HEK293 (cell line): ENCODE results near the gene SIK2.
A peak's percentile ranks its signal among the peaks of the same experiment; 100 is the strongest.

Source experiments
- CTCF ChIA-PET: fragments of 350-600 bp; formaldehyde crosslinking; extraction: SDS; loops from one replicate; lab custom pipeline; 2021; ENCODE audit warnings: antibody characterized with exemption; lab: Yijun Ruan, JAX
- POLR2A ChIA-PET: fragments of 300-600 bp; formaldehyde crosslinking; extraction: SDS; loops from one replicate; lab custom pipeline; 2020; ENCODE audit warnings: antibody characterized with exemption, inconsistent platforms; lab: Yijun Ruan, JAX
- H3K27ac ChIP-seq: fragments of 200-500 bp; sonication (Bioruptor generic); 2 replicates; pipeline ENCODE4 v1.5.1; 2014; ENCODE audit warnings: low read depth, low read length, control low read depth, inconsistent platforms; ENCODE audit errors: extremely low read depth
- H3K36me3 ChIP-seq, 2 experiments: fragments of 200-500 bp in 1 of 2; sonication (Bioruptor generic) in 1 of 2; 1 replicate in 1 of 2; 2 replicates in 1 of 2; pipeline ENCODE4 v1.5.1; 2014 to 2017; ENCODE audit warnings: inconsistent platforms in 2 of 2, low read length in 2 of 2; ENCODE audit not compliant: control insufficient read depth in 2 of 2, insufficient read depth in 1 of 2
- H3K4me1 ChIP-seq: fragments of 200-500 bp; sonication (Bioruptor generic); 2 replicates; pipeline ENCODE4 v1.5.1; 2014; ENCODE audit warnings: mild to moderate bottlenecking, low read length, inconsistent platforms; ENCODE audit not compliant: control insufficient read depth, insufficient read depth
- H3K4me3 ChIP-seq: 2 replicates; pipeline ENCODE4 v1.5.1; 2011; ENCODE audit warnings: low read depth, mild to moderate bottlenecking, control low read depth, low read length, moderate library complexity
- H3K9me3 ChIP-seq: fragments of 200-500 bp; sonication (Bioruptor generic); 2 replicates; pipeline ENCODE4 v1.5.1; 2014; ENCODE audit warnings: low read depth, low read length, inconsistent platforms; ENCODE audit not compliant: control insufficient read depth, insufficient read depth
- KLF1 ChIP-seq: fragments of 450-650 bp; formaldehyde crosslinking; IDR thresholded peaks from 2 replicates; pipeline ENCODE4 v1.5.1; 2016; ENCODE audit warnings: missing biosample characterization, missing genetic modification characterization
- KLF10 ChIP-seq: fragments of 450-650 bp; IDR thresholded peaks from 2 replicates; pipeline ENCODE4 v1.5.1; 2018; ENCODE audit warnings: missing biosample characterization, mild to moderate bottlenecking, missing genetic modification characterization
- REPIN1 ChIP-seq: fragments of 450-650 bp; formaldehyde crosslinking; IDR thresholded peaks from 2 replicates; pipeline ENCODE4 v1.5.1; 2017; ENCODE audit warnings: missing biosample characterization, missing genetic modification characterization, low read depth
- SP7 ChIP-seq: fragments of 450-650 bp; formaldehyde crosslinking; IDR thresholded peaks from 2 replicates; pipeline ENCODE4 v1.5.1; 2016; ENCODE audit warnings: missing biosample characterization, missing genetic modification characterization
- ZBTB44 ChIP-seq: fragments of 450-650 bp; IDR thresholded peaks from 2 replicates; pipeline ENCODE4 v1.5.1; 2018; ENCODE audit warnings: missing biosample characterization, mild to moderate bottlenecking, missing genetic modification characterization
- ZNF266 ChIP-seq: fragments of 450-650 bp; formaldehyde crosslinking; IDR thresholded peaks from 2 replicates; pipeline ENCODE4 v1.5.1; 2016; ENCODE audit warnings: missing biosample characterization, missing genetic modification characterization, low read depth
- ZNF341 ChIP-seq: fragments of 450-650 bp; formaldehyde crosslinking; IDR thresholded peaks from 2 replicates; pipeline ENCODE4; 2016; ENCODE audit warnings: low read depth, missing biosample characterization, missing genetic modification characterization
- ZNF501 ChIP-seq: fragments of 450-650 bp; formaldehyde crosslinking; IDR thresholded peaks from 2 replicates; pipeline ENCODE4 v1.5.1; 2016; ENCODE audit warnings: missing biosample characterization, missing genetic modification characterization
- ZNF654 ChIP-seq: fragments of 450-650 bp; formaldehyde crosslinking; IDR thresholded peaks from 2 replicates; pipeline ENCODE4 v1.5.1; 2016; ENCODE audit warnings: low read depth, missing biosample characterization, missing genetic modification characterization
- ZNF76 ChIP-seq: fragments of 450-650 bp; formaldehyde crosslinking; IDR thresholded peaks from 2 replicates; pipeline ENCODE4; 2016; ENCODE audit warnings: low read depth, missing biosample characterization, missing genetic modification characterization, borderline replicate concordance
- TF ChIP-seq, protein P1 (sequence below): fragments of 450-650 bp; formaldehyde crosslinking; IDR thresholded peaks from 2 replicates; pipeline ENCODE4 v1.5.1; 2016; ENCODE audit warnings: missing biosample characterization, missing genetic modification characterization
- TF ChIP-seq, protein P2 (sequence below): fragments of 450-650 bp; formaldehyde crosslinking; IDR thresholded peaks from 2 replicates; pipeline ENCODE4 v1.5.1; 2016; ENCODE audit warnings: missing biosample characterization, missing genetic modification characterization
- TF ChIP-seq, protein P3 (sequence below): fragments of 450-650 bp; formaldehyde crosslinking; IDR thresholded peaks from 2 replicates; pipeline ENCODE4 v1.5.1; 2016; ENCODE audit warnings: missing biosample characterization, missing genetic modification characterization
- TF ChIP-seq, protein P4 (sequence below): fragments of 450-650 bp; formaldehyde crosslinking; IDR thresholded peaks from 2 replicates; pipeline ENCODE4 v1.5.1; 2016; ENCODE audit warnings: missing biosample characterization, missing genetic modification characterization

The SIK2 gene

DNA sequence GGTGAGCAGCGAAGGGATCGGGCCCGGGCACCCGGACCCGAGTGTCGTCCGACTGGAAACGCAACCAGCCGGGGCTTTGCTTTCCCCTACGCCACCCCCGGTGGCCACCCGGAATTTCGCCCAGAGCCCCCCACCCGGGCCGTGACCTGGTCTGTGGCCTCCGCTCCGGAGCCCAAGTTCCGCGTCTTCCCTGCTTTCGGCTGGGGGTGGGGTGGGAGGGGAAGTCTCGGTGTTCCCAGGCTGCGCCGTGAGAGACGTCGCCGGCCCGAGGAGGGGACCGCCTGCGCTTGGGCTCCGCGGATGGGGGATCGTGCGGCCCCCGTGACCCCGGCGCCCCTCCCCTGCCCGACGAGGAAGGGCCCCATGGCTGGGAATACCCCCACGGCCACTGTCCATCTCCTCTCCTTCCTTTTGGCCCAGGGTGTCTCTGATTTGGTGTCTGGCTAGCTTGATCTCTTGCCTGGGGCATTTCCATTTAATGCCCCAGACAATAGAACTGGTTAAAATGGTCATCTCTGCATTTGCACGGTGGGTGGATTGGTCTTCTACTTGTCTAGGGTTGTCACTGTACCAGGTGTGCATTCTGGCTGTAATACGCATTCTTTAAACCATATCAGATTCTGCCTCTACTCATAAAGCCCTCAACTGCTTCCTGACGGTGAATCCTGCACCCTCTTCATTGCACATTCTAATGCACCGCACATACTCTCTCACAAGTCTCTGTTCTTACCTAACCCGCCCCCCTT, 789 bp downstream of the SIK2 start (continued):
- TF ChIP-seq ZNF76 (no peak), SP7 (no peak), ZBTB44 (tag by site-specific recombination) (peak; percentile 34; the same call in 1 of the 2 replicates)
- TF ChIP-seq, protein P1, sequence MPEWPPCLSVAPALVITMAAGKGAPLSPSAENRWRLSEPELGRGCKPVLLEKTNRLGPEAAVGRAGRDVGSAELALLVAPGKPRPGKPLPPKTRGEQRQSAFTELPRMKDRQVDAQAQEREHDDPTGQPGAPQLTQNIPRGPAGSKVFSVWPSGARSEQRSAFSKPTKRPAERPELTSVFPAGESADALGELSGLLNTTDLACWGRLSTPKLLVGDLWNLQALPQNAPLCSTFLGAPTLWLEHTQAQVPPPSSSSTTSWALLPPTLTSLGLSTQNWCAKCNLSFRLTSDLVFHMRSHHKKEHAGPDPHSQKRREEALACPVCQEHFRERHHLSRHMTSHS (tag by site-specific recombination) = no peak

DNA sequence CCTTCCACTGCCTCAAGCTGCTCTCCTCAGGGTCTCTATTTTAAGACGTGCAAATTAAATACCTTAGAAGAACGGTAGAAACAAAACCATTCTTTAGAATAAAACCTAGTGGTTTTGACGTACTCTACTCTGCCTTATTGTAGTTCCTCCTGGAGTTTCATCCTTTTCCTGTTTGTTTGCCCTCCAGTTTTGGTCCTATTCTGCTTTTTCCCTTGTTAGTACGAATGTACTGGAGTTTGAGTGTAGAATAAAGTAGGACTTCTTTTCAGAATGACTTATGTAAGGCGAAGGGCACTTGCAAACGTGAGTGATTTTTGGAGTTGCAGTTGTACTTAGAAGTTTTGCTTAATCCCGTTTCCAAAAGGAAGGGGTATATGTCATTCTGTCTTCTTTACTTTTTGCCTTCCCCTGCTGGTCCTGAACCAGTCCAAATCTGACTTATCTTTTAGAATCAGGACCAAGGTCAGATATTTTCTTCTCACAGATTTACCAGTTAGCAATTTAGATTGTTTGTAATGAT, 1.4 kb downstream of the SIK2 start:
- Histone ChIP-seq H3K9me3 (no peaks in the 10 kb centered on the region), H3K27ac (no peak overlapping the region), H3K4me1 (no peaks in the 10 kb centered on the region), H3K4me3 (peak overlapping the region; percentile 66), H3K36me3 (no peaks in the 10 kb centered on the region)
- POLR2A ChIA-PET = interaction anchor here (1.2 kb wide), 1 partner anchor 161 kb away, joined by 3 read pairs; no protein-coding TSS in a partner anchor
- TF ChIP-seq, protein P2, sequence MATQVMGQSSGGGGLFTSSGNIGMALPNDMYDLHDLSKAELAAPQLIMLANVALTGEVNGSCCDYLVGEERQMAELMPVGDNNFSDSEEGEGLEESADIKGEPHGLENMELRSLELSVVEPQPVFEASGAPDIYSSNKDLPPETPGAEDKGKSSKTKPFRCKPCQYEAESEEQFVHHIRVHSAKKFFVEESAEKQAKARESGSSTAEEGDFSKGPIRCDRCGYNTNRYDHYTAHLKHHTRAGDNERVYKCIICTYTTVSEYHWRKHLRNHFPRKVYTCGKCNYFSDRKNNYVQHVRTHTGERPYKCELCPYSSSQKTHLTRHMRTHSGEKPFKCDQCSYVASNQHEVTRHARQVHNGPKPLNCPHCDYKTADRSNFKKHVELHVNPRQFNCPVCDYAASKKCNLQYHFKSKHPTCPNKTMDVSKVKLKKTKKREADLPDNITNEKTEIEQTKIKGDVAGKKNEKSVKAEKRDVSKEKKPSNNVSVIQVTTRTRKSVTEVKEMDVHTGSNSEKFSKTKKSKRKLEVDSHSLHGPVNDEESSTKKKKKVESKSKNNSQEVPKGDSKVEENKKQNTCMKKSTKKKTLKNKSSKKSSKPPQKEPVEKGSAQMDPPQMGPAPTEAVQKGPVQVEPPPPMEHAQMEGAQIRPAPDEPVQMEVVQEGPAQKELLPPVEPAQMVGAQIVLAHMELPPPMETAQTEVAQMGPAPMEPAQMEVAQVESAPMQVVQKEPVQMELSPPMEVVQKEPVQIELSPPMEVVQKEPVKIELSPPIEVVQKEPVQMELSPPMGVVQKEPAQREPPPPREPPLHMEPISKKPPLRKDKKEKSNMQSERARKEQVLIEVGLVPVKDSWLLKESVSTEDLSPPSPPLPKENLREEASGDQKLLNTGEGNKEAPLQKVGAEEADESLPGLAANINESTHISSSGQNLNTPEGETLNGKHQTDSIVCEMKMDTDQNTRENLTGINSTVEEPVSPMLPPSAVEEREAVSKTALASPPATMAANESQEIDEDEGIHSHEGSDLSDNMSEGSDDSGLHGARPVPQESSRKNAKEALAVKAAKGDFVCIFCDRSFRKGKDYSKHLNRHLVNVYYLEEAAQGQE (tag by site-specific recombination) = peak; percentile 28; the same call in 1 of the 2 replicates
- TF ChIP-seq REPIN1 (tag by site-specific recombination) = no peak
- CTCF ChIA-PET = interaction anchor here (0.6 to 2.5 kb wide), 21 partner anchors 10 to 239 kb away, joined by 3 to 31 read pairs (median 5); partner anchors contain the start of gene PPP2R1B

DNA sequence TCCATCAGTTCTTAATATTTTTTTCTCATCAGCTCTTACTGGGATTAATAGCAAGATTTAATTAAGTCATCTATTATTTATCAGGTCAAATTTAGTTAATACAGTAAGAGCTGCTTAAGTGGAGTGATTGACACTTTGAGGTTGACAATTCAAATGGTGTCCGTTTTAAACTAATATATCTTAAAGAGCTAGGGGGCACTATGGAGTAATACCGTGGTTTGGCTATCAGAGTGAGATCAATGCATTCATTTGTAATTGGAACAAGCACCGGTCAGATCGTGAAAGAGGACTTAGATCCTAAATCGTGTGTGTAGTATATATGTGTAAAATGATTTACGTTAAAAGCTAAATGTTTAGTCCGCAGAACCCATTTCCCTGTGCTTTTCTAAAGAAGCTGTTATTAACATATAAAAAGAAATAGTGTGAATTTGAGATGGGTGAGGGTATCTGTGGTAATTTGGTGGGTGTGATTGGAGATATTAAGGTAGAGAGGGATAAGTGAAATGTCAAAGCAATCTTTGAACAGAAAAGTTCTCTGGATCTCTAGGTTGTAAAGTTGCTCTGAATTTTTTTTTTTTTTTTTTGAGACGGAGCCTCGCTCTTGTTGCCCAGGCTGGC, 2.3 kb downstream of the SIK2 start:
- Histone ChIP-seq H3K27ac (no peak overlapping the region), H3K4me1 (no peaks in the 10 kb centered on the region), H3K36me3 (no peaks in the 10 kb centered on the region), H3K4me3 (peak overlapping the region; percentile 20), H3K9me3 (no peaks in the 10 kb centered on the region)
- ChIA-PET POLR2A (interaction anchor here (0.7 to 1.2 kb wide), 3 partner anchors 50 to 162 kb away, joined by 3 to 6 read pairs (median 5); partner anchors contain the start of gene PPP2R1B), CTCF (interaction anchor here (0.6 to 2.5 kb wide), 34 partner anchors 9 to 303 kb away, joined by 3 to 31 read pairs (median 4); partner anchors contain the start of gene PPP2R1B)
- TF ChIP-seq, protein P3, sequence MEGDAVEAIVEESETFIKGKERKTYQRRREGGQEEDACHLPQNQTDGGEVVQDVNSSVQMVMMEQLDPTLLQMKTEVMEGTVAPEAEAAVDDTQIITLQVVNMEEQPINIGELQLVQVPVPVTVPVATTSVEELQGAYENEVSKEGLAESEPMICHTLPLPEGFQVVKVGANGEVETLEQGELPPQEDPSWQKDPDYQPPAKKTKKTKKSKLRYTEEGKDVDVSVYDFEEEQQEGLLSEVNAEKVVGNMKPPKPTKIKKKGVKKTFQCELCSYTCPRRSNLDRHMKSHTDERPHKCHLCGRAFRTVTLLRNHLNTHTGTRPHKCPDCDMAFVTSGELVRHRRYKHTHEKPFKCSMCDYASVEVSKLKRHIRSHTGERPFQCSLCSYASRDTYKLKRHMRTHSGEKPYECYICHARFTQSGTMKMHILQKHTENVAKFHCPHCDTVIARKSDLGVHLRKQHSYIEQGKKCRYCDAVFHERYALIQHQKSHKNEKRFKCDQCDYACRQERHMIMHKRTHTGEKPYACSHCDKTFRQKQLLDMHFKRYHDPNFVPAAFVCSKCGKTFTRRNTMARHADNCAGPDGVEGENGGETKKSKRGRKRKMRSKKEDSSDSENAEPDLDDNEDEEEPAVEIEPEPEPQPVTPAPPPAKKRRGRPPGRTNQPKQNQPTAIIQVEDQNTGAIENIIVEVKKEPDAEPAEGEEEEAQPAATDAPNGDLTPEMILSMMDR (tag by site-specific recombination) = 0 out of 2 replicates have a peak, but pooled peaks have one; percentile 23
- TF ChIP-seq ZNF501 (0 out of 2 replicates have a peak, but pooled peaks have one; percentile 15), KLF10 (tag by site-specific recombination) (0 out of 2 replicates have a peak, but pooled peaks have one; percentile 20), ZNF341 (tag by site-specific recombination) (no peak), KLF1 (tag by site-specific recombination) (no peak), ZNF266 (tag by site-specific recombination) (no peak), ZNF654 (tag by site-specific recombination) (peak; percentile 27; the same call in 1 of the 2 replicates)
- TF ChIP-seq, protein P4, sequence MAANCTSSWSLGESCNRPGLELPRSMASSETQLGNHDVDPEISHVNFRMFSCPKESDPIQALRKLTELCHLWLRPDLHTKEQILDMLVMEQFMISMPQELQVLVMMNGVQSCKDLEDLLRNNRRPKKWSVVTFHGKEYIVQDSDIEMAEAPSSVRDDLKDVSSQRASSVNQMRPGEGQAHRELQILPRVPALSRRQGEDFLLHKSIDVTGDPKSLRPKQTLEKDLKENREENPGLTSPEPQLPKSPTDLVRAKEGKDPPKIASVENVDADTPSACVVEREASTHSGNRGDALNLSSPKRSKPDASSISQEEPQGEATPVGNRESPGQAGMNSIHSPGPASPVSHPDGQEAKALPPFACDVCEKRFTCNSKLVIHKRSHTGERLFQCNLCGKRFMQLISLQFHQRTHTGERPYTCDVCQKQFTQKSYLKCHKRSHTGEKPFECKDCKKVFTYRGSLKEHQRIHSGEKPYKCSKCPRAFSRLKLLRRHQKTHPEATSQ (tag by site-specific recombination) = no peak
